GM12878 (cell line): ENCODE measurements around the gene ATP5F1D. TPM values are rescaled to one million over a fixed set of nuclear protein-coding genes. Genes with fewer than 3 reads are reported as not detected.

Experiments
- ATF3 ChIP-seq: IDR thresholded peaks from 2 replicates; pipeline ENCODE4 v1.6.1; 2011; ENCODE audit warnings: low read depth, mild to moderate bottlenecking, low read length, moderate library complexity, borderline replicate concordance; ENCODE audit errors: extremely low read depth
- BHLHE40 ChIP-seq, 2 experiments: fragments of 450-650 bp in 1 of 2; IDR thresholded peaks; 2 replicates each; pipeline ENCODE4 v1.6.1; 2011 to 2017; ENCODE audit warnings: low read depth in 2 of 2, borderline replicate concordance in 1 of 2, improper control_type of control experiment in 1 of 2, low read length in 1 of 2, mild to moderate bottlenecking in 1 of 2
- CBX5 ChIP-seq: sonication (generic); IDR thresholded peaks from 2 replicates; pipeline ENCODE4 v1.6.1; 2016; ENCODE audit warnings: low read depth, moderate library complexity, mild to moderate bottlenecking, inconsistent platforms
- CHD4 ChIP-seq: fragments of 200-600 bp; sonication (generic); IDR thresholded peaks from 2 replicates; pipeline ENCODE4 v1.6.1; 2016; ENCODE audit warnings: mild to moderate bottlenecking
- ETV6 ChIP-seq, 2 experiments: fragments of 450-650 bp in 1 of 2; IDR thresholded peaks in 1 of 2; conservative IDR thresholded peaks in 1 of 2; 2 replicates each; pipeline ENCODE4 v1.6.1; 2014; ENCODE audit warnings: antibody characterized with exemption in 1 of 2, borderline replicate concordance in 1 of 2, low read depth in 1 of 2, mild to moderate bottlenecking in 1 of 2, moderate library complexity in 1 of 2
- IKZF1 ChIP-seq: fragments of 450-650 bp; conservative IDR thresholded peaks from 2 replicates; pipeline ENCODE4 v1.6.1; 2017; ENCODE audit warnings: antibody characterized with exemption, mild to moderate bottlenecking
- JUNB ChIP-seq: IDR thresholded peaks from 2 replicates; pipeline ENCODE4 v1.6.1; 2016; ENCODE audit warnings: antibody characterized with exemption, mild to moderate bottlenecking
- JUND ChIP-seq: IDR thresholded peaks from 2 replicates; pipeline ENCODE4 v1.6.1; 2012; ENCODE audit warnings: low read depth, mild to moderate bottlenecking, low read length, improper control_type of control experiment, moderate library complexity
- KAT2A ChIP-seq: conservative IDR thresholded peaks from 2 replicates; pipeline ENCODE4 v1.6.1; 2011; ENCODE audit warnings: low read depth, low read length; ENCODE audit not compliant: control insufficient read depth
- MTA2 ChIP-seq: fragments of 450-650 bp; IDR thresholded peaks from 2 replicates; pipeline ENCODE4 v1.6.1; 2016; ENCODE audit warnings: low read depth, mild to moderate bottlenecking, moderate library complexity
- NR2C1 ChIP-seq: fragments of 450-650 bp; IDR thresholded peaks from 2 replicates; pipeline ENCODE4 v1.6.1; 2017; ENCODE audit warnings: antibody characterized with exemption, mild to moderate bottlenecking, moderate library complexity
- NR2F1 ChIP-seq: fragments of 450-650 bp; conservative IDR thresholded peaks from 2 replicates; pipeline ENCODE4 v1.6.1; 2017; ENCODE audit warnings: mild to moderate bottlenecking
- POLR2A ChIP-seq: IDR thresholded peaks from 2 replicates; pipeline ENCODE4 v1.6.1; 2011; ENCODE audit warnings: low read depth, mild to moderate bottlenecking, low read length
- RAD21 ChIP-seq: IDR thresholded peaks from 2 replicates; pipeline ENCODE4 v1.6.1; 2011; ENCODE audit warnings: mild to moderate bottlenecking, low read depth, low read length, moderate library complexity; ENCODE audit not compliant: insufficient read depth
- RCOR1 ChIP-seq: conservative IDR thresholded peaks from 2 replicates; pipeline ENCODE4 v1.6.1; 2012; ENCODE audit warnings: low read depth, low read length, improper control_type of control experiment
- RELA ChIP-seq: fragments of 450-650 bp; IDR thresholded peaks from 2 replicates; pipeline ENCODE4 v1.8.0; 2014; ENCODE audit warnings: borderline replicate concordance; ENCODE audit not compliant: partially characterized antibody
- SMC3 ChIP-seq: IDR thresholded peaks from 2 replicates; pipeline ENCODE4 v1.6.1; 2011; ENCODE audit warnings: low read length, improper control_type of control experiment, borderline replicate concordance
- SREBF1 ChIP-seq: IDR thresholded peaks from 2 replicates; pipeline ENCODE4 v1.6.1; 2012; ENCODE audit warnings: mild to moderate bottlenecking, low read length
- SREBF2 ChIP-seq: IDR thresholded peaks from 2 replicates; pipeline ENCODE4 v1.6.1; 2012; ENCODE audit warnings: mild to moderate bottlenecking, low read length
- YY1 ChIP-seq: IDR thresholded peaks from 2 replicates; pipeline ENCODE4 v1.6.1; 2011; ENCODE audit warnings: low read depth, mild to moderate bottlenecking, low read length
- polyA plus RNA-seq, 11 experiments: library from polyadenylated mRNA; depleted of rRNA in 4 of 11; unstranded in 6 of 11; stranded (reverse) in 5 of 11; fragments of >200 nt; fragmentation: Nextera tagmentation in 4 of 11; fragmentation: Illumina TruSeq in 1 of 11; extraction: Ambion mirVana in 4 of 11; extraction: Trizol in 1 of 11; gene quantifications; 1 replicate in 1 of 11; 2 replicates in 10 of 11; pipeline versions ENCODE4 v1.2.1 to v1.2.3, GENCODE V29; 2011 to 2016; ENCODE audit warnings: inconsistent platforms in 2 of 11, missing spikeins in 2 of 11, low read depth in 1 of 11
- total RNA-seq, 4 experiments: library from RNA; depleted of rRNA in 3 of 4; stranded (reverse); fragments of >200 nt in 3 of 4; fragmentation: Illumina TruSeq in 1 of 4; extraction: Trizol in 1 of 4; gene quantifications; 2 replicates each; pipeline versions ENCODE4 v1.2.1 to v1.2.3, GENCODE V29; 2013 to 2021
- TF ChIP-seq, protein P1 (sequence below): IDR thresholded peaks from 2 replicates; pipeline ENCODE4 v1.6.1; 2011; ENCODE audit warnings: mild to moderate bottlenecking, low read depth, low read length, moderate library complexity; ENCODE audit not compliant: insufficient replicate concordance
- TF ChIP-seq, protein P2 (sequence below): fragments of 450-650 bp; conservative IDR thresholded peaks from 2 replicates; pipeline ENCODE4 v1.6.1; 2017; ENCODE audit warnings: mild to moderate bottlenecking, moderate library complexity
- TF ChIP-seq, protein P3 (sequence below): fragments of 450-650 bp; IDR thresholded peaks from 2 replicates; pipeline ENCODE4 v1.6.1; 2017; ENCODE audit warnings: low read depth, mild to moderate bottlenecking, moderate library complexity
- TF ChIP-seq, protein P4 (sequence below): fragments of 450-650 bp; formaldehyde crosslinking; IDR thresholded peaks from 2 replicates; pipeline ENCODE4 v1.5.0; 2022; ENCODE audit warnings: mild to moderate bottlenecking, missing genetic modification characterization

ATP5F1D gene
- total and polyA plus RNA-seq, 10 of the 15 experiments (the other 5 are each of a cell fraction or from before 2014, with no cell fraction given), result 7.2 to 357 (median 49.5) TPM

GRCh38 chr19:1269065-1269477, 27.5 kb downstream of the ATP5F1D start, which contains the start of gene CIRBP (continued):
- TF ChIP-seq CHD4, result no peak
- TF ChIP-seq JUNB, result no peak
- TF ChIP-seq RCOR1, result no peak
- no peak for TF ChIP-seq ATF3
- no peak for TF ChIP-seq CBX5
- no peak for TF ChIP-seq NR2C1
- no peak for TF ChIP-seq NR2F1
- TF ChIP-seq, protein P1, sequence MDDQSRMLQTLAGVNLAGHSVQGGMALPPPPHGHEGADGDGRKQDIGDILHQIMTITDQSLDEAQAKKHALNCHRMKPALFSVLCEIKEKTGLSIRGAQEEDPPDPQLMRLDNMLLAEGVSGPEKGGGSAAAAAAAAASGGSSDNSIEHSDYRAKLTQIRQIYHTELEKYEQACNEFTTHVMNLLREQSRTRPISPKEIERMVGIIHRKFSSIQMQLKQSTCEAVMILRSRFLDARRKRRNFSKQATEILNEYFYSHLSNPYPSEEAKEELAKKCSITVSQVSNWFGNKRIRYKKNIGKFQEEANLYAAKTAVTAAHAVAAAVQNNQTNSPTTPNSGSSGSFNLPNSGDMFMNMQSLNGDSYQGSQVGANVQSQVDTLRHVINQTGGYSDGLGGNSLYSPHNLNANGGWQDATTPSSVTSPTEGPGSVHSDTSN, result no peak
- TF ChIP-seq, protein P2, sequence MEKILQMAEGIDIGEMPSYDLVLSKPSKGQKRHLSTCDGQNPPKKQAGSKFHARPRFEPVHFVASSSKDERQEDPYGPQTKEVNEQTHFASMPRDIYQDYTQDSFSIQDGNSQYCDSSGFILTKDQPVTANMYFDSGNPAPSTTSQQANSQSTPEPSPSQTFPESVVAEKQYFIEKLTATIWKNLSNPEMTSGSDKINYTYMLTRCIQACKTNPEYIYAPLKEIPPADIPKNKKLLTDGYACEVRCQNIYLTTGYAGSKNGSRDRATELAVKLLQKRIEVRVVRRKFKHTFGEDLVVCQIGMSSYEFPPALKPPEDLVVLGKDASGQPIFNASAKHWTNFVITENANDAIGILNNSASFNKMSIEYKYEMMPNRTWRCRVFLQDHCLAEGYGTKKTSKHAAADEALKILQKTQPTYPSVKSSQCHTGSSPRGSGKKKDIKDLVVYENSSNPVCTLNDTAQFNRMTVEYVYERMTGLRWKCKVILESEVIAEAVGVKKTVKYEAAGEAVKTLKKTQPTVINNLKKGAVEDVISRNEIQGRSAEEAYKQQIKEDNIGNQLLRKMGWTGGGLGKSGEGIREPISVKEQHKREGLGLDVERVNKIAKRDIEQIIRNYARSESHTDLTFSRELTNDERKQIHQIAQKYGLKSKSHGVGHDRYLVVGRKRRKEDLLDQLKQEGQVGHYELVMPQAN, result no peak
- TF ChIP-seq ETV6 (conservative IDR thresholded peaks at IDR 0.05 in 1 of 2, IDR thresholded peaks at IDR 0.05 in 1 of 2; ENCODE audit: borderline replicate concordance in 1 of 2, low read depth in 1 of 2), result no peak
- TF ChIP-seq BHLHE40 (IDR thresholded peaks at IDR 0.05; ENCODE audit: borderline replicate concordance in 1 of 2, low read depth in 2 of 2, low read length in 1 of 2), result peak in 1 of 2 experiments; percentile 99; a peak in 2 of 4 replicates
- TF ChIP-seq POLR2A, result no peak
- TF ChIP-seq SREBF2, result no peak
- TF ChIP-seq IKZF1, result no peak
- no peak for TF ChIP-seq YY1
- no peak for TF ChIP-seq SREBF1
- no peak for TF ChIP-seq MTA2
- TF ChIP-seq KAT2A, result no peak
- TF ChIP-seq SMC3, result no peak
- TF ChIP-seq, protein P3, sequence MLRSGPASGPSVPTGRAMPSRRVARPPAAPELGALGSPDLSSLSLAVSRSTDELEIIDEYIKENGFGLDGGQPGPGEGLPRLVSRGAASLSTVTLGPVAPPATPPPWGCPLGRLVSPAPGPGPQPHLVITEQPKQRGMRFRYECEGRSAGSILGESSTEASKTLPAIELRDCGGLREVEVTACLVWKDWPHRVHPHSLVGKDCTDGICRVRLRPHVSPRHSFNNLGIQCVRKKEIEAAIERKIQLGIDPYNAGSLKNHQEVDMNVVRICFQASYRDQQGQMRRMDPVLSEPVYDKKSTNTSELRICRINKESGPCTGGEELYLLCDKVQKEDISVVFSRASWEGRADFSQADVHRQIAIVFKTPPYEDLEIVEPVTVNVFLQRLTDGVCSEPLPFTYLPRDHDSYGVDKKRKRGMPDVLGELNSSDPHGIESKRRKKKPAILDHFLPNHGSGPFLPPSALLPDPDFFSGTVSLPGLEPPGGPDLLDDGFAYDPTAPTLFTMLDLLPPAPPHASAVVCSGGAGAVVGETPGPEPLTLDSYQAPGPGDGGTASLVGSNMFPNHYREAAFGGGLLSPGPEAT, result no peak
- TF ChIP-seq JUND, result no peak
- no peak for TF ChIP-seq RELA
- TF ChIP-seq RAD21, result no peak
- TF ChIP-seq, protein P4, sequence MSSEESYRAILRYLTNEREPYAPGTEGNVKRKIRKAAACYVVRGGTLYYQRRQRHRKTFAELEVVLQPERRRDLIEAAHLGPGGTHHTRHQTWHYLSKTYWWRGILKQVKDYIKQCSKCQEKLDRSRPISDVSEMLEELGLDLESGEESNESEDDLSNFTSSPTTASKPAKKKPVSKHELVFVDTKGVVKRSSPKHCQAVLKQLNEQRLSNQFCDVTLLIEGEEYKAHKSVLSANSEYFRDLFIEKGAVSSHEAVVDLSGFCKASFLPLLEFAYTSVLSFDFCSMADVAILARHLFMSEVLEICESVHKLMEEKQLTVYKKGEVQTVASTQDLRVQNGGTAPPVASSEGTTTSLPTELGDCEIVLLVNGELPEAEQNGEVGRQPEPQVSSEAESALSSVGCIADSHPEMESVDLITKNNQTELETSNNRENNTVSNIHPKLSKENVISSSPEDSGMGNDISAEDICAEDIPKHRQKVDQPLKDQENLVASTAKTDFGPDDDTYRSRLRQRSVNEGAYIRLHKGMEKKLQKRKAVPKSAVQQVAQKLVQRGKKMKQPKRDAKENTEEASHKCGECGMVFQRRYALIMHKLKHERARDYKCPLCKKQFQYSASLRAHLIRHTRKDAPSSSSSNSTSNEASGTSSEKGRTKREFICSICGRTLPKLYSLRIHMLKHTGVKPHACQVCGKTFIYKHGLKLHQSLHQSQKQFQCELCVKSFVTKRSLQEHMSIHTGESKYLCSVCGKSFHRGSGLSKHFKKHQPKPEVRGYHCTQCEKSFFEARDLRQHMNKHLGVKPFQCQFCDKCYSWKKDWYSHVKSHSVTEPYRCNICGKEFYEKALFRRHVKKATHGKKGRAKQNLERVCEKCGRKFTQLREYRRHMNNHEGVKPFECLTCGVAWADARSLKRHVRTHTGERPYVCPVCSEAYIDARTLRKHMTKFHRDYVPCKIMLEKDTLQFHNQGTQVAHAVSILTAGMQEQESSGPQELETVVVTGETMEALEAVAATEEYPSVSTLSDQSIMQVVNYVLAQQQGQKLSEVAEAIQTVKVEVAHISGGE (CRISPR knock-in tag), result no peak
